22Rv1 (cell line): ENCODE data around the gene ADIRF.
"Not testable (repeated sequence)": the region's sequence is repeated elsewhere in the genome, so short reads cannot be mapped to it uniquely, and the experiment has no call there.

Experiments
- H3K27ac ChIP-seq: fragments of 450-650 bp; 2 replicates; pipeline ENCODE4 v1.5.1; 2017
- ZFX ChIP-seq: fragments of 450-650 bp; IDR thresholded peaks from 2 replicates; pipeline ENCODE4 v1.6.1; 2017; ENCODE audit warnings: antibody characterized with exemption, borderline replicate concordance
- TF ChIP-seq, protein P1 (sequence below): fragments of 450-650 bp; IDR thresholded peaks from 2 replicates; pipeline ENCODE4 v1.5.1; 2017; ENCODE audit warnings: mild to moderate bottlenecking

The ADIRF gene

DNA sequence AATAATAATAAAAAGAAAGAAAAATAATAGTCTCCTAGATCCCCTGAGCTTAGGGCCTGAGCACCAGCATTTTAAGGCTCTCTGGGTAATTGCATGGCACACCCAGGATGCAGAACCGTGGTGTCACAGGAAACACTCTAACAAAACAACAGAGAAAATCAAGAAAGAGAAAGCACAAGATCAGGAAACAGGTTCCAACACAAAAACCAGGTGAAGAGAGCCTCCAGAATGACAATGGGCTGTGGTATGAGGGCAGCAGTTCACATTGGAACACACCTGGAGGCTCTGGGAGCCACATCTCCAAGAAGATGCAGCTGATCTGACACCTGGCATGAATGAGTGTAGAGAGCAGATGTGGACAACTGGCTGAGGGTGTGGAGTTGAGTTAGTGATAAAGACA lies 17.9 kb upstream of the ADIRF start:
- TF ChIP-seq, protein P1, sequence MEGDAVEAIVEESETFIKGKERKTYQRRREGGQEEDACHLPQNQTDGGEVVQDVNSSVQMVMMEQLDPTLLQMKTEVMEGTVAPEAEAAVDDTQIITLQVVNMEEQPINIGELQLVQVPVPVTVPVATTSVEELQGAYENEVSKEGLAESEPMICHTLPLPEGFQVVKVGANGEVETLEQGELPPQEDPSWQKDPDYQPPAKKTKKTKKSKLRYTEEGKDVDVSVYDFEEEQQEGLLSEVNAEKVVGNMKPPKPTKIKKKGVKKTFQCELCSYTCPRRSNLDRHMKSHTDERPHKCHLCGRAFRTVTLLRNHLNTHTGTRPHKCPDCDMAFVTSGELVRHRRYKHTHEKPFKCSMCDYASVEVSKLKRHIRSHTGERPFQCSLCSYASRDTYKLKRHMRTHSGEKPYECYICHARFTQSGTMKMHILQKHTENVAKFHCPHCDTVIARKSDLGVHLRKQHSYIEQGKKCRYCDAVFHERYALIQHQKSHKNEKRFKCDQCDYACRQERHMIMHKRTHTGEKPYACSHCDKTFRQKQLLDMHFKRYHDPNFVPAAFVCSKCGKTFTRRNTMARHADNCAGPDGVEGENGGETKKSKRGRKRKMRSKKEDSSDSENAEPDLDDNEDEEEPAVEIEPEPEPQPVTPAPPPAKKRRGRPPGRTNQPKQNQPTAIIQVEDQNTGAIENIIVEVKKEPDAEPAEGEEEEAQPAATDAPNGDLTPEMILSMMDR = no peak
- TF ChIP-seq ZFX = no peak
- no peak overlapping the region for H3K27ac ChIP-seq

DNA sequence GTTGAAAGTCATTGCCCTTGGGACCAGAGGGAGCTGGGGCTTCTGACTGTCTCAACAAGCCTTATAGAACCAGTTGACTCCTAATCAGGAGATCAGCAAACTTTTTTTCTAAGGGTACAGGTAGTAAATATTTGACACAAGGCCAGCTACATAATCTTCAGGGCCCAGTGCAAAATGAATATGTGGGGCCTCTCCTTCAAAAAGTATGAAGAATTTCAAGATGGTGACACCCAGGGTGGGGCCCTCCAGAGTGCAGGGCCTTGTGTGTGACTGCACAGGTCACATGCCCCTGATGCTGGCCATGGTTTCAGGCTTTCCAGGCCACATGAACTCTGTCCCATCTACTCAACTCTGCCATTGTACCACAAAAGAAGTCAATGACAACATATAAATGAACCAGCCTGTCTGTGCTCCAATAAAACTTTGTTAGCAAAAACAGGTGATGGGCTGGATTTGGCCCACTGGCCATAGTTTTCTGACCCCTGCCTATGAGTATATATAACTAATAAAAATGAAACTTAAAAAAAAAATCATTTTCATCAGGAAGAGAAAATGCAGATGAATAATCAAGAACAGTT lies 17.0 kb upstream of the ADIRF start:
- TF ChIP-seq, protein P1 = no peak
- no peak for TF ChIP-seq ZFX
- no peak overlapping the region for H3K27ac ChIP-seq

DNA sequence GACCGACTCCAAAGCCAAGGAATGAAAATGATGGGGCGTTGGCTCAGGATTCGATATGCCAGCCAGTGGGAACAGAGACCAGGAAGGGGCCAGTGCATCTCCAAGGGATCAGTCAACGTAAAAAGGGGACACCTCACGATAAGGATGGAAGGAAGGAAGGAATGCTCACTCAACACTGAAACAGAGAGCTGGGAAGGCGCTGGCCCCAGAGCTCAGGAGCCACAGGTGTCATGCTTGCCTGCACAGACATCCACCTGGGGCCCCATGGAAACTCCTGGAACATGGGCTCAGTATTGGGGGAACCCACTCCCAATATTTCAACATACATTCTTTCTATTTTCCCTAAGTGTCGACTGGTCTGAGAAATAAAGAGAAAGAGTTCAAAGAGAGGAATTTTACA lies 16.2 kb upstream of the ADIRF start:
- no peak for TF ChIP-seq ZFX
- TF ChIP-seq, protein P1 = no peak
- H3K27ac ChIP-seq = no peak overlapping the region

DNA sequence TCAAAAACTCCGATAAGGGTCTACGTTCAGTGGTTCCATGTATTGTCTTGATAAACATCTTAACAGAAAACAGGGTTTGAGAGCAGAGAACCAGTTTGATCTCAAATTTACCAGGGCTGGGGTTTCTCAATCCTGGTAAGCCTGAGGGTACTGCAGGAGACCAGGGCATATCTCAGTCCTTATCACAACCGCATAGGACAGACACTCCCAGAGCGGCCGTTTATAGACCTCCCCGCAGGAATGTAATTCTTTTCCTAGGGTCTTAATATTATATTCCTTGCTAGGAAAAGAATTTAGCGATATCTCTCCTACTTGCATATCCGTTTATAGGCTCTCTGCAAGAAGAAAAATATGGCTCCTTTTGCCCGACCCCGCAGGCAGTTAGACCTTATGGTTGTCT lies 15.6 kb upstream of the ADIRF start:
- H3K27ac ChIP-seq = not testable (repeated sequence)

DNA sequence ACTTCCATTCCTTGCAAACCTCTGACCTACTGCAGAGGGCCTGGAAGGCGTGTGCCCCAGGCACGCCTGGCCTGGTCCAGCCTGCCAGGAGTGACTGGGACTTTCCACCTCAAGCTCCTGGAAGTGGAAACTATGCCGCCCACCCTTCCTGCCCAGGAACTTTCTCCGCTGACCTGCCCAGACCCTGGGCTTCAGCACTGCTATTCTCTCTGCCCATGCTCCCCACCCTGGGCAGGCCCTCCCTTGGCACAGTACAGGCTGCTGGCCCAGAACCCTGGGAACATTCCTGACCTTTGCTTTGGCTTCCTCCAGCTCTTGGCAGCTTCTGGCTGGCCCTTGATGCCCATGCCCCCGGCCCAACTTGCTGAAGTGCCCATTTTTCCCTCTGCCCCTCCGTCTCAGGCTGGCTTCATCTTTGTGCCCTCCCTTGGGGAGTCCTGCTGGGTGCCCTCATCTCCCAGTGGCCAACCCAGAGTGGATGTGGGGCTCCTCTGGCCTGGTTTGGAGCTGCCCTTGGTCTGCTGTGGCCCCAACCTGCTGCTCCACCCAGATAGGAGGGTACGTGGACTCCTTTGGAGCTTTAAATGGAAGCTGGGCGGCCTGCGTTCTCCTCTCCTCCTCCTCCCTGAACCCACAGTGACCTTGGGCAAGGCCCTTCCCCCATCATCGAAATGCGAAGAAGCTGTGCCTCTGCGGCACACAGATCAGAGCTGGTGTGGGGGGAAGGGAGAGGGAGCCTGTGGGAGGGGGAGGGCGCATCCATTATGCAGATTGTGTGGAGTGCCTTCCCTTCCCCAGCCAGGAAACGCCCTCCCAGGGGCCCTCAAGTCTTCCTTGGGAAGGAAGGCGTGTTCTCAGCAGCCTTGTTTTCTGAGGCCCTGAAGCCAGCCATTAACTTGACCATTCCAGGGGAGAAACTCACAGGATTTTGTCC lies 14.3 kb upstream of the ADIRF start:
- TF ChIP-seq, protein P1 = no peak
- TF ChIP-seq ZFX = no peak
- no peak overlapping the region for H3K27ac ChIP-seq

DNA sequence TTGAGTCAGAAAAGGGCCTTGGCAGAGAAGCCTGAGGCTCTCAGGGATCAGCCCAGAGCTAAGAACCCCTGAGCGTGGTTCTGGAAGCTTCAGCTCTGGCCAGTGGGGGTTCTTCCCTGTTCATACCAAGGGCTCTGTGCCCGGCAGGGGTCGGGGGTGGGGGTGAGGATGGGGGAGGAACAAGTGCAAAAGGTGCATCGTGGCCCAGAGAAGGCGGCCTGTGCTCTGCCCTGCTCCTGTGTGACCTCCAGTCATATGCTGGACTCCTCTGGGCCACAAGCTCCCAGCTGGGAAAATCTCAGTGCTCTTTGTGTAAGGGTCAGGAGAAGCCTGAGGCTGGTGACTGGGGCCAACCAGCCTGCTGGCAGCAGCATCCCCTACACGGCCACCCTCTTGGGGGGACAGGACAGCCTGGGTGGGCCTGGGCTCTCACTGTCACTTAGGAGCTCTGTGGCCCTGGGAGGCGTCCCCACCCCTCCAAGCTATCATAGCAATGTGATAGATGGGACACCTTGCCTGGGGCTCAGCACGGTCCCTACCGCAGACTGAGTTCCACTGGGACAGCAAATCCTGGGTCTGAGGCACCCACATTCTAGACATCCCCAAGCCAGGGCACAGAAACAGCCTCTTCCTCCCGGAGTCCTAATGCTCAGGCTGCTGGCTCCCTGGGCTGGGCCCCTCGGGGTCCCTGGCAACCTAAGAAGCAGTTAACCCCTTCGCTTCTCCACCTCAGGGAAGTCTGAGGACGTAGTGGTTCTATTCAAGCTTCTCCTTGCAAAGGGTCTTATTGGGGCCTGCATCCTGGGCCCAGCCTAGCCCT lies 13.4 kb upstream of the ADIRF start:
- no peak overlapping the region for H3K27ac ChIP-seq
- TF ChIP-seq ZFX = no peak
- TF ChIP-seq, protein P1 = no peak

DNA sequence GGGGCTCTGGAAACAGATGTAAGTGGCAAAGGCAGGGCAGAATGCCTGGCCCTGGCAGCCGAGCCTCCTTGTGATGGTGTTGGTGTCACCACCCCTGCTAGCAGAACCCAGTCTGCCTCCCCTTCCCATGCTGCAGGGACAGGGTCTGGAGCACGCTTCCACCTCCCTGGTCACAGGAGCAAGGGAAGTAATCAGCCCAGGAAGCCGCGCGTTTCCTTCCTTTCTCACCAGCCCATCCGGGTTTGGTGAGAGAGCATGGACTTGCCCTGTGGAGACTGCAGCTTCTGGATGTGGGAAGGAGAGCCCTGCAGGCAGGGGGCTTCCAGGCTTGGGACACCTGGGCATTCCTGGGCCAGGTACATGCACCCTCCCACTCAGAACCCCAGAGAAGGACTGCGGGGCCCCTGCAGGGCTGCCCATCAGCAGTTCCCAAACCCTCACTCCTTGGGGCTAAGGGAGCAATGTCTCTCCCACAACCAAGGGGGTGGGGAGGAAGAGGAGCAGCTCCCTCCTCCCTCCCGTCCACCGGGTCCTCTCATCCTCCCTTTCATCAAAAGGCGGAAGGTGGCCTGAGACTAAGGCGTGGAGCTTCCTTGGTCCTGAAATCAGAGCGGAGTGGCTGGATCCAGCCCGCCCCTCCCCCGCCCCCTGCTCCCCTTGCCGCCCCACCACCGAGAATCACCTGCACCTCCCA lies 12.6 kb upstream of the ADIRF start:
- no peak overlapping the region for H3K27ac ChIP-seq
- TF ChIP-seq ZFX = no peak
- TF ChIP-seq, protein P1 = no peak
